HG03095 (cell line): ENCODE data around the gene BMP2K.
A peak's percentile ranks its signal among the peaks of the same experiment; 100 is the strongest.

Experiments used
- ATAC-seq: cut with Tn5 transposase; IDR thresholded peaks from one replicate; pipeline ENCODE4 v1.9.1; 2021; ENCODE audit warnings: moderate library complexity; ENCODE audit not compliant: unreplicated experiment

BMP2K gene

DNA sequence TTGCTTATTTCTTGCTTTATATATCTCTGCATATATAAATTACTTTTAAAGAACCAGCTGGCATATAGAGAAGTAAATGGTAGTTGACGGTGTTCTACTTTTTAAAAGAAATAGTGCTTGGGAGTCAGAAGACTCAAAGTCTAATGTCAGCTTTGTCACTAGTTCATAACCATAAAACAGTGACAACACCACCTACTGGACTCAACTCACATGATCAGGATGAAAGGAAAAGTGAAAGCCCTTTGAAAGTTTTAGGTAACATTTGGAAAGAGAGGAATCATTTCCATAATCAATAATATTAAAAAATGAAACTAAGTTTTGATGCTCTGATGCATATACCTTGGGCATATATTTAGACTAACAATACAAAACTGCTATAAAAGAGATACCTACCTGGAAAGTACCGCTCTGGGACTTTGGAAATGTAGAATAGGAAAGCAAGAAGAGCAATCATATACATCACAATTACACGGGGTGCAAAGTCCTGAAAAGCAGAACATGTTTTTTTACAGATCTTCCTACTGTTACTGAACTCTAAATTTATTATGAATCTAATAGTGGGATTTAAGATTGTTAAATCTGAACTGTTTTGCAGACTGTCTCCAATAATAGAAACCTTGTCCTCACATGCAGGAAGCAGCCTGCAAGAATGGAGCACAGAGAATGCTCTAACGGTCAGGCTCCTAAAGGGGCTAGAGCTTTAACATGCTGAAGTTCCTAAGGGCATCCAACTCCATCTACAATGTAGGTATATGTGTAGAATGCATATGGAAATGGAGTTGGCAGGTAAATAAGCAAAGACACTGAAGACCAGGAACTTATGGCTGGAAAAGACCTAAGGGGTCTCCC lies 147.5 kb downstream of the BMP2K start:
- ATAC-seq, result no peak

DNA sequence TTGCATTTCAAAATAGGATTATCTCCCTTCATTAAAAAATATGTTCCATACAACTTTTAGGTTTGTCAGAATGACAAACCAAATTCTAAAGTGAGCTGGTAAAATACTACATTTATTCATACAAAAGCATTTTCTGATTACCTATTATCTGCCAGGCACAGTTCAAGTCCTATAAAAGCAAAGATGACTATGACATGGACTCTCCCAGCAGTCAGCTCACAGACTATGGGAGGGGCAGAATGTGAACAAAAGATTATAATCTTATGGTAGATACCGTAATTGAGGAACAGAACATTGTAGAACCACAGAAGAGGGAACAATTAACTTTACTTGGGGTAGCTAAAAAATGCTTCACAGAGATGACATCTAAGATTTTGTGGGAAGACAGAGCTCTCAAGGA lies 150.7 kb downstream of the BMP2K start:
- no peak for ATAC-seq

DNA sequence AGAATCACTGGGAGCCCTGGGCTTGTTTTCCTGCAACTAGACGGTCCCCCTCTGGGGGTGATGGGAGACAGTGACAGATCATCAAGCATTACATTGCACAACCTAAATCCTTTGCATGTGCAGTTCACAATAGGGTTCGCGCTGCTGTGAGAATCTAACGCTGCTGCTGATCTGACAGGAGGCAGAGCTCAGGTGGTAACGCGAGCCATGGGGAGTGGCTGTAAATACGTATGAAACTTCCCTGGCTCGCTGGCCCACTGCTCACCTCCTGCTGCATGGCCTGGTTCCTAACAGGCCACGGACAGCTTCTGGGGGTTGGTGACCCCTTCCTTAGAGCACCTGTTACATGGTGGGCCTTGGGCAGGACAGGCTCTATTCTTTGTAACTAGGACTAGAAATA lies 152.7 kb downstream of the BMP2K start:
- no peak for ATAC-seq

DNA sequence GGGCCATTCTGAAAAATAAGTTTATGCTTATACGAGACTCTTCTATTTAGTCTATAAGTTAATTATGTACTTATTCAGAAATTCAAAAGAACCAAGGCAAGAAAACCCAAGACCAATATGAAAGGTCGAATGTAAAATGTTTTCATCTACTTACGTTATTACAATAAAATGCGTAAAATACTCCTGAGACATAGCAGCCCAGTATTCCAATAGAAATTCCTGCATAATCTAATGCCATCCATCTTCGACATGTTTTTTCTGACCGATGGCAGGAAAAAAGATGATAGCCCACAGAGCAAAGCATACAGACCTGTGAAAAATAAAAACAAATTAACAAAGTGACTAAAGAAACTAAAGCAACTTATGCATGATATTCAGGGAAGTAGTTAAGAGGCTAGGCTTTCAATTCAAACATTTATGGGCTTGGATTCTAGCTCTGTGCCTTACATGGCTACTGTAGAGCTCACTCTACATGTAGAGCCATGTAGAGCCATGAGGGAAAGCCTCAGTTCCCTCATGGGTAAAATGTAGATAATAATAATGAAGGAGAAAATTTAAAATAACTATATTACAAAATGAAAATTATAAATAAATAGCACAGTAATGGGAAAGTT lies 154.0 kb downstream of the BMP2K start:
- ATAC-seq, result no peak

DNA sequence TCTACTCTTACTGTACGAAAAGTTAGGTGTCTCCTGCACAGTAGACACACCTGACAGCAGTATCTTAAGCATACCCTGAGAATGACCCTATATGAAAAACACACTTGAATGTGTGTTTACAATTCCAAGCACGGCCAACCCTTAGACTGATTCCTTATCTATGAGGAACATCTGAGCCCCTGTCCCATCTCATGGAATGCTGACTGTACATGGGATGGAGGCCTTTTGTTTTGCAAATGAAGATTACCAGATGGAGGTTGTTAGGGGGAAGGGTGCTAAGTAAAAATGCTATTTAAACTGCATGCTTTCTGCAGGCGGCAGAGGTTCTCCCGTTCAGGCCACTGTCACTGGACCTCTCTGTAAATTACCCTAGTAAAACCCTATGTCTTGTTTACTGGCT lies 160.8 kb downstream of the BMP2K start:
- ATAC-seq, result no peak

DNA sequence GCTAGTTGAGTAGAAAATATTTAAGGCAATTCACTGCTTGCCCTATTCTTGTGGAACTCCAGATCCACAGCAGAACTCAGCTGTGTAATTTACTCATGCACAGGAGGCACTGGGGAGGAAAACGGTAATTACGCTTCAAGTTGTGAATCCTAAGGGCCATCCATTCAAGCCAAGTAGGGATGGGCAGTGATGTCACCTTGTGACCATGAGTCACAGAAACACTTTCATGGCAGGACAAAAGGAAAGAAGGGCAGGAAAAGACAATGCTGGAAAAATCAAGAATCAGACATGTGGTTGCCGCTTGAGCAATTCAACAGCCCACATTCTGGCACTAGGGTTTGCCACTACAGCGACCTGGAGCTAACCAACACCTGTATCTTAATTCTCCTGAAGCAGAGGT lies 161.7 kb downstream of the BMP2K start:
- ATAC-seq, result no peak

DNA sequence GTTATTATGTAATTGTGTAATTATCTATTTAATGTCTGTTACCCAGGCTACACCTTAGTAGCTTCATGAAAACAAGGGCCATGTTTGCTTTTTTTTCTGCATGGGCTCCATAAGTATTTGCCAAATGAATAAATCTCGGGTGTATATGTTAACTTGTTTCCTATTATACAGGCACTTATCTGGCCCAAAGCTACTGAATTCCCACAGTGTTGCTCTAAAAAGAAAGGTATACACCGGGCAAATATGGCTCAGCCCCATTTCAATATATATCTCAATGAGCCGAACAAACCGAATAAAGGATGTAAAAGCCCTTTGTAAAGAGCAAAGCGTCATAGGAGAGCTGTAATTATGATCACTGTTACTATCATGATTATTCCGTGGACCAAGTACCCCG lies 162.3 kb downstream of the BMP2K start:
- ATAC-seq, result no peak

DNA sequence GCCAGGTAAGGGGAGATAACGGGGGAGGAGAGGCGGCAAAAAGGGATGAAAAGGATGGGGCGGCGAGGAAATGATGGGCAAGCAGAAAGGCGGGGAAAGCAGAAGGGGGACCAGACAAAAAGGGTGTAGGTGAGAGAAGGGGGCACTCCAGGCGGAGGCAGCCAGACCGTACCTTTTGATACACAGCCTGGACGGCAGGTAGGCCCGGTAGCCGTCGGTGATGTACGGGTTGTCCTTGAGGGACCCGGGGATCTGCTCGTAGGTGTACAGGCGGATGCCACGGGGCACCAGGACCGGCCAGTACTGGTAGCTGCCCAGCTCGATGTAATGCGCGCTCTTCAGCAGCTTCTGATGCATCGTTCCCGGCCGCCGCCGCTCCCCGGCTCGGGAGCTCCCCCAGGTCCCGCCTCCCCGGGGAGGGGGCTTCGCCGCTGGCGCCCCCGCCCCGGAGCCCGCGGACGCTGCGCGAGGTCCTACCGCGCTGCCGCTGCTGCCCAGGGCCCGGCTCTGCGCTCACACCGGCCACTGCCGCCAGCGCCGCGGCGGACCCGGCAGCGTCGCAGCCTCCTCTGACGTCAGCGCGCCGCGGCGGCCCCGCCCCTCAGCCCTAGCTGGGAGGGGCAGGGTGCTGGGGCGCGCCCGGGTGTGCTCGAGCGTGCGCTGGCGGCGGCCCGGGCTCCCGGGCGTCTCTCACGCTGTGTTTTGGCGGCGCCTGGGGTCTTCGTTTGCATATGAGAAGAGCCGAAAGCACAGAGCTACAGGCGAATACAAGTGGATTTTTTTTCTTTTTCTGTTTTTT lies 162.9 kb downstream of the BMP2K start, which contains the start of gene PAQR3:
Gene PAQR3 (minus strand): TSS at position 571 of the 799 bp plus-strand sequence. CDS start 214 bp downstream, at position 357.
- peak; percentile 98 for ATAC-seq

DNA sequence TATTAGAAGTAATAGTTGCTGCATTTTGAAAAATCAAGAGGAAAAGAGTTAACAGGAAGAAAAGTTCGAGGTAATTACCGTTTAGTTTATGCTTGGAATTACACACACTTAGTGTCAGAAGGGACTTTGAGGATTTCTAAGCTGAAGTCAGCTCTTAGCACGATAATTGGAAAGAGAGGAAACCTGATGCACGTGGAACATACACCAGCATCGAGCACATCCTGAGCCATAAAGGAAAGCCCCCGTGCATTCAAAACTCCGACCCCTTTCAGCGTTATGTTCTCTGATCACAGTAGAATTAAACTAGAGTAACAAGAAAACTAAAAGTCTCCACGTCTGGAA lies 163.5 kb downstream of the BMP2K start:
- ATAC-seq, result peak; percentile 17

DNA sequence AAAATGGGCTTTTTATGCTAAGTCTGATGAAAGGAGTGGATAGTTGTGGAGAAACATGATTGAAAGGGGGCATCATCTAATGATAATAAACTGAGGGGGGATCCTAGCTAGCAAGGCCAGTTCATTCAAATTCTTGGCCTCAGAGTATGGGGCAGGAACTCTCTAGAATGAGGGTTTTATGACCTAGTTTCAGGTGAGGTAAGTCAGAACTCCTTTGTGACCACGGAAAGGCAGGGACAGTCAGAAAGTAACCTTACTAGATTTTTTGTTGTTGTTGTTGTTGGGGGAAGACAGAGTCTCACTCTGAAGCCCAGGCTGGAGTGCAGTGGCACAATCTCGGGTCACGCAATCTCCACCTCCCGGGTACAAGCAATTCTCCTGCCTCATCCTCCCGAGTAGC lies 164.6 kb downstream of the BMP2K start:
- ATAC-seq, result no peak

DNA sequence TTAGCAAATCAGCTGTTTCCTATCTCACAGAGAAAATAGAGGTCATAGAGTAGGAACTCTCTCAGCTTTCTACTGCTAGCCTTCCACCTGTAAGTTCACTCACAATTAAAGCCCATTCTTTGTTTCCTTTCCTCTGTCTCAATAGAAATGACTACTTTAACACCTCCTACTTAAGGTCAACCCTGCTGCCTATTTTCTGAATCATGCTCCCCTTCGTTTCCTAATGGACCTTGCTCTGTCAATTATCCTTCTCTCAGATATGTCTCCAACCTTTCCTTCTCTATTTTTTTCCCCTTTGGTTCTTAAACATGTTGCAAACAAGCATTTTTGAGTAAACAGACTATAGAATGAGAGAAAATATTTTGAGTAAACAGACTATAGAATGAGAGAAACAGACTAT lies 168.2 kb downstream of the BMP2K start:
- ATAC-seq, result no peak

DNA sequence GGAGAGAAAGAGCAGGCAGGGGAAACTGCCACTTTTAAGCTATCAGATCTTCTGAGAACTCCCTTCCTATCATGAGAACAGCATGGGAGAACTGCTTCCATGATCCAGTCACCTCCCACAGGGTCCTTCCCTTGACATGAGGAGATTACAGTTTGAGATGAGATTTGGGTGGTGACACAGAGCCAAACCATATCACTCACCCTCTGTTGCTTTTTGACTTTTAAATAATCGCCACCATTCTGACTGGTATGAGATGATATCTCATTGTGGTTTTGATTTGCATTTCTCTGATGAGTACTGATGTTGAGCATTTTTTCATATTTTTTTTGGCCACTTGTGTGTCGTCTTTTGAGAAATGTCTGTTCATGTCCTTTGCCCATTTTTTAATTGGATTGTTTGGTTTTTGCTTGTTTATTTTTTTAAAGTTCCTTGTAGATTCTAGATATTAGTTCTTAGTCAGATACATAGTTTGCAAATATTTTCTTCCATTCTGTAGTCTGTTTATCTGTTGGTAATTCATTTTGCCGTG lies 169.6 kb downstream of the BMP2K start:
- ATAC-seq, result no peak

DNA sequence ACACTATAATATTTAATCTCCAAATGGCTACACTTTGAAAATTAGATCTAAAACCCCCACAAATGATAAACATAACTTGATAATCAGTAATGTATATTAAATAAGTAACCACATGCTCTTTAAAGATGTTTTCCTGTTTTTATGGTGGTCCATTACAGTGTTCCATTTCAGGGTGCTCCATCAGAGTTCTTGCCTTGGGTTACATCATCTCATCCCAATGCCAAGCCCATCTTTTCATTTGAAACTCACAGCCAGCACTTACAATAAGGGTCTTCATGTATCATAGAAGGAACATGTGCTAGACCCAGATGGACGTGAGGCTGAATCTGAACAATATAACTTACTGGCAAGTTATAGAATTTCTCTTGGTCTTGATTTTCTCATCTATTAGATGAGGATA lies 173.6 kb downstream of the BMP2K start:
- ATAC-seq, result no peak

DNA sequence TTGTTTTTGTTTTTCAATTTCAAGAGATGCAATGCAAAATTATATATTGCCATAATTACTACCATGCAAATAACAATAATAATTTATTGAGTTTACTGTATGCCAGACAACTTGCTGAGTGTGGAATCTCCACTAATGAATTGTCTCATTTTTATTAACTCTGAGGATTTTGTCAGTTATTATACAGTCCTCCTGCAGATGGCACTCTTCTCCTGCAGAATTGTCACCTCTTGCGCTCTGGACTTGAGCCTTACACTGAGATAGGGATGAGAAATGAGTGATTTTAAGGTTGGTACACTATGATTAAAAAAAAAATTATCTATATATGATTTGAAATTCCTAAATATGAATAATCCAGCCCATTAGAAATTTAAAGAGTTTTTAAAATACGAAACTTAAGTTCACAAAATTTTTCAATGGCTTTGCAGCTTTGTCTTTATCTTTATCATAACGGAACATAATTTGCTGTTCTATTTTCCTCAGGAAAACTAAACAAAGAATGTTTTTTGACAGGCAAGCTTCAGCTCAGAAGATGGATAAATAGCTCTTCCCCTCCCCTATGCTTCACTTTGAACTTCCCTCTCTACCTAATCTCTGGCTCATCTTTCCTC lies 175.8 kb downstream of the BMP2K start:
- peak; percentile 62 for ATAC-seq

DNA sequence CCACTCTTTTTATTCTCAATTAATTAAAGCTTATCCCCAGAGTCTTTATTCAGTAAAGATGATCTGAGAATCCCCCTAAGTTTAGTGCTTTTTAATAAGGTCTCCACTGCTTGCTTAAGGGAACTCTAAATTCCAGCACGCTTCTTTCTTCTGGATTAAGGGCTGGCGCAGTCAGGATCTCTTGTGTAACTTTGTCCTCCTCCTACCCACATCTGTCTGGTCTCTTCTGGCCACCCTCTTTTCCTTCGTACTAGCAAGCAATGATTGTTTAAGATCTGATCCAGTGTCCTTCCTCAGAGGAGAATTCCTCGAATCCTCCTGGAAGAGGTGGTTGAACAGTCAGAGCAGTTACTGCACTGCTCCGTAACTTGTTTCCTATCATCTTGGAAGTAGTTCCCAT lies 177.1 kb downstream of the BMP2K start:
- no peak for ATAC-seq

DNA sequence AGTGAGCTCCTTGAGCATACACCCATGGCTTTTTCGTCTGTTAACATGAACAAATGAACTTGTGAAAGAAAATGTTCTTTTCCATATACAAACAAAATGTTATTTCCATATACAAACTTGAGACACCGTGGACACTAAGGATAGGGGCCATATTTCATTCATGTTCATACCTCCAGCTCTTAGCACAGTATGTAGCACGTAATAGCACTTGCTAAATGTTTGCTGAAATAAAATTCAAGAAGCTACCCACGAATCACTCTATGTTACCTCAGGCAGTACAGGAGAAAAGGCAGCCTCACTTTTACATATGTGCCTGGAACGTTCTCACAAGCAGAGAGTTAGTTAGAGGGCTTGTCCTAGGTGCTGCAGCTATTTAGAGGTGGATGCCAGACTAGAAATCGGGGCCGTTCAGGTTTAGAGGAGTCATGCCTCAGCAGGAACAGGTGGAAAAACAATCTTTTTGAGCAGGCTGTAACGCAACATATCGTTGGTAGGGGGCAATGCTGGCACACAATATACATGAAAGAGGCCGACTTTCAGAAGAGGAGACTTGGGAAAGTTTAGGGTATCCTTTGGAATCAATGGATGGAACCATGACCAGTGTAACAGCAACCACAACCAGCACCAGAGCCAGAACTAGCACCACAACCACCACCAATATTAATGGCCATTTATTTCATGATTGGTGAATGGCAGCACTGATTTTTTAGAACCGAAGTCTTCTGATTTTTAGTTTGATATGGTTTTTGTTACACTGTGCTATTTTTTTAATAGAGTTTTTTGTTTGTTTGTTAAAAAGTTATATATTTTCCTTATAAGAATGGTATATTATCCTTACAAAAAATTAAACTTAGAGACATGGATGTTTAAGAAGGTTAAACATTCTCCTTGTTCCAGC lies 177.9 kb downstream of the BMP2K start:
- no peak for ATAC-seq

DNA sequence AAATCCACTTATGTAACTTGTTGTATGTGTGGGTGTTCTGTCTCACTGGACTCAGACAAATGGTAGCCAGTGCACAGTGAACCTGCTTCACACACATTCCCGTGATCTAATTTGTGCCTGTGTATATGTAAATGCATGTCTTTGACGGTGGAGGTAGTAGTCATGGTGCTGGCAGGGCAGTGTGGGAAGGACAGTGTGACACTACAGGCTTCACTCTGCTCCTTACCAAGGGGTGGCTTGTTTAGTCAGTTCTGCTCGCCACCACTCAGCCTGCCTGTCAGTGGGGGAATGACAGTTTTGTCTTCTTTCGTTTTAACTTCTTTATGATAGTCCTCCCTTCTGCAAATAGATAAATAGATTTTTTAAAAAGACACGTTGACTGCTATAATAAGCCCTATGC lies 180.8 kb downstream of the BMP2K start:
- ATAC-seq, result no peak

DNA sequence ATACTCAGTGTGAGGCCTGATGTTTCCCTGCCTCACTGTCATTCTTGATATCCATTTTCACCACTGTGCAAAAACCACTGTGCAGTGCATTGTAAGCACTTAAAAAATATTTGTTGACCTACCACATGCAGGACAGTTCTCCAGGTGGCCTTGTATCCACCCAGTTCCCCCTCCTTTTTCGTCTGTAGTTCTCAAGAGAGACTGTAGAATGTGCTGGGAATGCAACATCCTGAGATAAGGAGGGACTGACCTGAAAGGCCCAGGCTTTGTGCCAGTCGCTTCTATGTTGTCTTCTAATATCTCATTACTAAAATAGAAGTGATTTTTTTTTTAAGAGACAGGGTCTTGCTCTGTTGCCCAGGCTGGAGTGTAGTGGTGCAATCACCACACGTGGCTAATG lies 184.8 kb downstream of the BMP2K start:
- no peak for ATAC-seq
